Endothelial cell of umbilical vein (primary cell): ENCODE data around the gene AMBP. TPM values are rescaled to one million over a fixed set of nuclear protein-coding genes. Genes with fewer than 3 reads are reported as not detected.

Experiments
- BruUV-seq: library from RNA; stranded (reverse); fragments of 400-500 nt; replicated peaks from 2 replicates; lab custom pipeline; 2021; lab: Mats Ljungman, UMichigan
- CTCF ChIA-PET: fragments of 300-600, 350-600 bp; sonication (Branson Sonifier 250); formaldehyde crosslinking; loops from one replicate; lab custom pipeline; 2021; ENCODE audit warnings: antibody characterized with exemption, inconsistent platforms; lab: Charles Lee
- POLR2A ChIA-PET: fragments of 300-600, 350-600 bp; sonication (Branson Sonifier 250); formaldehyde crosslinking; loops from one replicate; lab custom pipeline; 2021; ENCODE audit warnings: antibody characterized with exemption, inconsistent platforms; lab: Charles Lee
- DNase-seq: peaks from one replicate; pipeline ENCODE4 v3.0.0-alpha.2; 2011; ENCODE audit warnings: low read depth, low spot score
- FAIRE-seq: peaks from 2 replicates; lab custom pipeline; 2011; peaks lifted over from hg19 to GRCh38; lab: Jason Lieb, UNC
- H2AFZ ChIP-seq: 2 replicates; pipeline ENCODE4 v1.6.0; 2012; ENCODE audit warnings: low read depth, low read length, control low read depth, inconsistent platforms
- H3K27ac ChIP-seq: 2 replicates; pipeline ENCODE4 v1.5.1; 2011; ENCODE audit warnings: low read depth, mild to moderate bottlenecking, control low read depth, low read length, moderate library complexity; ENCODE audit not compliant: insufficient read depth
- H3K27me3 ChIP-seq, 2 experiments: 2 replicates each; pipeline versions ENCODE4 v1.6.0 to v1.6.1; 2011; ENCODE audit warnings: low read length in 2 of 2, mixed read lengths in 1 of 2; ENCODE audit not compliant: control insufficient read depth in 2 of 2, insufficient read depth in 2 of 2
- H3K36me3 ChIP-seq, 2 experiments: 2 replicates in 1 of 2; 3 replicates in 1 of 2; pipeline ENCODE4 v1.5.1; 2011; ENCODE audit warnings: low read length in 2 of 2, mild to moderate bottlenecking in 1 of 2, moderate library complexity in 1 of 2; ENCODE audit not compliant: control insufficient read depth in 2 of 2, insufficient read depth in 2 of 2; ENCODE audit errors: extremely low read depth in 1 of 2
- H3K4me1 ChIP-seq: 3 replicates; pipeline ENCODE4 v1.5.1; 2011; ENCODE audit warnings: mild to moderate bottlenecking, low read length; ENCODE audit not compliant: control insufficient read depth, insufficient read depth; ENCODE audit errors: extremely low read depth
- H3K4me2 ChIP-seq: 2 replicates; pipeline ENCODE4 v1.6.1; 2011; ENCODE audit warnings: low read length, control low read depth, mixed read lengths; ENCODE audit not compliant: insufficient read depth
- H3K4me3 ChIP-seq, 3 experiments: fragments of 200-600 bp in 1 of 3; sonication (generic), shearing (Covaris generic) in 1 of 3; replicated peaks in 1 of 3; 2 replicates each; pipeline ENCODE4 v1.5.1; 2011 to 2016; ENCODE audit warnings: control low read depth in 3 of 3, low read length in 3 of 3, mild to moderate bottlenecking in 2 of 3, inconsistent platforms in 1 of 3, low read depth in 1 of 3, moderate library complexity in 1 of 3; ENCODE audit not compliant: insufficient read depth in 1 of 3
- H3K79me2 ChIP-seq: 2 replicates; pipeline ENCODE4 v1.6.0; 2012; ENCODE audit warnings: low read length, inconsistent platforms; ENCODE audit not compliant: control insufficient read depth, insufficient read depth
- H3K9ac ChIP-seq: replicated peaks from 2 replicates; pipeline ENCODE3; 2011; ENCODE audit warnings: low read length, control low read depth; ENCODE audit not compliant: insufficient read depth; ENCODE audit errors: extremely low read depth
- H3K9me1 ChIP-seq: replicated peaks from 3 replicates; pipeline ENCODE4 v1.6.0; 2011; ENCODE audit warnings: mild to moderate bottlenecking, low read length; ENCODE audit not compliant: control insufficient read depth, insufficient read depth; ENCODE audit errors: extremely low read depth
- H3K9me3 ChIP-seq: replicated peaks from 2 replicates; pipeline ENCODE4 v1.5.1; 2012; ENCODE audit warnings: low read length, inconsistent platforms; ENCODE audit not compliant: control insufficient read depth, insufficient read depth
- H4K20me1 ChIP-seq: replicated peaks from 2 replicates; pipeline ENCODE3; 2011; ENCODE audit warnings: mild to moderate bottlenecking, low read length; ENCODE audit not compliant: control insufficient read depth, insufficient read depth; ENCODE audit errors: extremely low read depth
- CTCF ChIP-seq, 2 donors: IDR thresholded peaks; 1 replicate in 1 of 2; 2 replicates in 1 of 2; pipeline ENCODE4 v1.5.1; 2011; ENCODE audit warnings: low read length in 2 of 2, mild to moderate bottlenecking in 2 of 2, moderate library complexity in 2 of 2, control low read depth in 1 of 2, inconsistent platforms in 1 of 2, low read depth in 1 of 2; ENCODE audit not compliant: insufficient read depth in 1 of 2; ENCODE audit errors: extremely low read depth in 1 of 2
- EZH2 ChIP-seq: IDR thresholded peaks from 2 replicates; pipeline ENCODE4 v1.6.1; 2012; ENCODE audit warnings: borderline replicate concordance, low read depth, mild to moderate bottlenecking, moderate library complexity, low read length, inconsistent platforms; ENCODE audit not compliant: severe bottlenecking
- FOS ChIP-seq: IDR thresholded peaks from 2 replicates; pipeline ENCODE4 v1.6.1; 2011; ENCODE audit warnings: mild to moderate bottlenecking, low read length, moderate library complexity, borderline replicate concordance; ENCODE audit not compliant: insufficient read depth
- GATA2 ChIP-seq: IDR thresholded peaks from 2 replicates; pipeline ENCODE4 v1.7.0; 2011; ENCODE audit warnings: low read depth, mild to moderate bottlenecking, moderate library complexity, mixed read lengths, low read length; ENCODE audit not compliant: insufficient read length, insufficient read depth
- JUN ChIP-seq: IDR thresholded peaks from 2 replicates; pipeline ENCODE4 v1.6.1; 2011; ENCODE audit warnings: borderline replicate concordance, low read depth; ENCODE audit not compliant: insufficient read length, insufficient read depth
- MYC ChIP-seq: IDR thresholded peaks from one replicate; pipeline ENCODE4 v1.6.1; 2011; ENCODE audit warnings: mild to moderate bottlenecking, low read depth, low read length
- POLR2A ChIP-seq: IDR thresholded peaks from 2 replicates; pipeline ENCODE4 v1.6.1; 2012; ENCODE audit warnings: low read depth, mild to moderate bottlenecking, control low read depth, low read length
- POLR2AphosphoS5 ChIP-seq: IDR thresholded peaks from 2 replicates; pipeline ENCODE4 v1.6.1; 2012; ENCODE audit warnings: low read depth, mild to moderate bottlenecking, control low read depth, low read length, moderate library complexity; ENCODE audit not compliant: insufficient read depth
- dilution Hi-C: fragments of 300-500 bp; cut with MboI; formaldehyde crosslinking; loops from one replicate; pipeline ENCODE4 v1.15.0; 2019; ENCODE audit warnings: low sequenced_read_pairs; ENCODE audit not compliant: extremely low pct_ligation_motif_present
- intact Hi-C: fragments of 100-400 bp; cut with micrococcal nuclease; formaldehyde crosslinking; loops from one replicate; pipeline ENCODE4 v1.10.0; 2022
- polyA plus RNA-seq, 4 experiments: library from polyadenylated mRNA; depleted of rRNA in 3 of 4; stranded (reverse) in 3 of 4; unstranded in 1 of 4; fragments of >200 nt; gene quantifications; 2 replicates each; pipeline versions ENCODE4 v1.2.1 to v1.2.3, GENCODE V29; 2011 to 2012; ENCODE audit warnings: missing spikeins in 1 of 4
- total RNA-seq: library from RNA; stranded (reverse); gene quantifications from 2 replicates; pipeline ENCODE4 v1.2.3, GENCODE V29; 2021

AMBP gene
- total and polyA plus RNA-seq, 2 donors (not counting 3 experiments of a cell fraction or from before 2014, with no cell fraction given): not detected

- intact Hi-C loops: no loop called here
- Histone ChIP-seq H3K27me3 (no peaks in the 10 kb centered on the region), H3K4me2 (no peak overlapping the region), H3K9me3 (no peaks in the 10 kb centered on the region), H3K9me1 (no peaks in the 10 kb centered on the region), H3K36me3 (peaks cover 28 to 36% of the 10 kb centered on the region in 2 experiments), H3K27ac (no peak overlapping the region), H2AFZ (no peak overlapping the region), H3K4me3 (no peak overlapping the region), H4K20me1 (no peaks in the 10 kb centered on the region), H3K4me1 (no peaks in the 10 kb centered on the region), H3K9ac (no peak overlapping the region), H3K79me2 (no peaks in the 10 kb centered on the region)
- BruUV-seq: no TSS peak
- ChIA-PET POLR2A (no interaction called here), CTCF (interaction anchor here (2.5 kb wide), 1 partner anchor 302 kb away, joined by 8 read pairs; no protein-coding TSS in a partner anchor)
- dilution Hi-C loops: no loop called here
- DNase-seq (no peak), FAIRE-seq (no peak)
- TF ChIP-seq GATA2: no peak
Observed at GRCh38 chr9:114039484-114039883, 38.6 kb downstream of the AMBP start.

GRCh38 chr9:114038724-114039313 lies 39.3 kb downstream of the AMBP start:
- Histone ChIP-seq H3K9me3 (no peaks in the 10 kb centered on the region), H3K4me2 (no peak overlapping the region), H2AFZ (no peak overlapping the region), H3K4me1 (no peaks in the 10 kb centered on the region), H3K79me2 (no peaks in the 10 kb centered on the region), H3K27me3 (no peaks in the 10 kb centered on the region), H3K9me1 (no peaks in the 10 kb centered on the region), H3K36me3 (peaks cover 29 to 41% of the 10 kb centered on the region in 2 experiments), H4K20me1 (no peaks in the 10 kb centered on the region), H3K9ac (no peak overlapping the region), H3K27ac (no peak overlapping the region), H3K4me3 (no peak overlapping the region)
- BruUV-seq: no TSS peak
- dilution Hi-C loops: no loop called here
- ChIA-PET POLR2A (no interaction called here), CTCF (interaction anchor here (0.6 to 2.5 kb wide), 4 partner anchors 162 to 531 kb away, joined by 3 to 8 read pairs (median 4); no protein-coding TSS in a partner anchor)
- no peak for TF ChIP-seq POLR2A
- TF ChIP-seq JUN: no peak
- TF ChIP-seq FOS: no peak
- no peak for TF ChIP-seq MYC
- no peak for TF ChIP-seq EZH2
- no peak for TF ChIP-seq CTCF (IDR thresholded peaks at IDR 0.05; ENCODE audit: extremely low read depth in 1 of 2, insufficient read depth in 1 of 2, low read depth in 1 of 2, low read length in 2 of 2)
- TF ChIP-seq POLR2AphosphoS5: no peak
- DNase-seq: no peak
- FAIRE-seq: no peak
- intact Hi-C loops: no loop called here
